ENCODE measurements around the gene VEGFA. TPM values are rescaled to one million over a fixed set of nuclear protein-coding genes. Genes with fewer than 3 reads are reported as not detected.

VEGFA gene
- total RNA-seq, 1 donor from 2014 or later, result 29.0 TPM

GRCh38 chr6:43780941-43781928, 11.2 kb downstream of the VEGFA start:
- H3K27me3 Mint-ChIP-seq, result no peaks in the 10 kb centered on the region
- TF ChIP-seq CTCF (IDR thresholded peaks at IDR 0.05), result no peak
- H3K36me3 Mint-ChIP-seq (ENCODE audit: low read depth), result peaks cover 26% of the 10 kb centered on the region
- ATAC-seq (ENCODE audit: low read depth) (no peak), DNase-seq (no peak)
- no peaks in the 10 kb centered on the region for H3K9me3 Mint-ChIP-seq
- no peak overlapping the region for H3K27ac Mint-ChIP-seq
- intact Hi-C loops (cut with micrococcal nuclease), result no loop called here
- ChIA-PET CTCF (no interaction called here), POLR2A (no interaction called here)
- H3K4me3 Mint-ChIP-seq, result no peak overlapping the region
- H3K4me1 Mint-ChIP-seq, result peaks cover 5% of the 10 kb centered on the region

GRCh38 chr6:43781941-43782704, 12.1 kb downstream of the VEGFA start:
- Mint-ChIP-seq H3K4me3 (no peak overlapping the region), H3K27ac (no peak overlapping the region), H3K9me3 (no peaks in the 10 kb centered on the region), H3K4me1 (no peaks in the 10 kb centered on the region), H3K36me3 (ENCODE audit: low read depth) (peaks cover 26% of the 10 kb centered on the region), H3K27me3 (no peaks in the 10 kb centered on the region)
- POLR2A ChIA-PET, result no interaction called here
- no peak for DNase-seq
- CTCF ChIA-PET, result no interaction called here
- ATAC-seq (ENCODE audit: low read depth), result no peak
- intact Hi-C loops (cut with micrococcal nuclease), result no loop called here
- no peak for TF ChIP-seq CTCF (IDR thresholded peaks at IDR 0.05)

GRCh38 chr6:43782764-43783513, 12.9 kb downstream of the VEGFA start:
- H3K27ac Mint-ChIP-seq, result no peak overlapping the region
- ATAC-seq (ENCODE audit: low read depth) (no peak), DNase-seq (no peak)
- H3K4me1 Mint-ChIP-seq, result no peaks in the 10 kb centered on the region
- H3K27me3 Mint-ChIP-seq, result no peaks in the 10 kb centered on the region
- no peaks in the 10 kb centered on the region for H3K9me3 Mint-ChIP-seq
- H3K36me3 Mint-ChIP-seq (ENCODE audit: low read depth), result peaks cover 26% of the 10 kb centered on the region
- H3K4me3 Mint-ChIP-seq, result no peak overlapping the region
- POLR2A ChIA-PET, result no interaction called here
- no peak for TF ChIP-seq CTCF (IDR thresholded peaks at IDR 0.05)
- intact Hi-C loops (cut with micrococcal nuclease), result no loop called here
- CTCF ChIA-PET, result no interaction called here

- H3K27me3 Mint-ChIP-seq, result no peaks in the 10 kb centered on the region
- no peak overlapping the region for H3K4me3 Mint-ChIP-seq
- TF ChIP-seq CTCF (IDR thresholded peaks at IDR 0.05), result no peak
- no peak overlapping the region for H3K27ac Mint-ChIP-seq
- no peak for ATAC-seq (ENCODE audit: low read depth)
- H3K36me3 Mint-ChIP-seq (ENCODE audit: low read depth), result peaks cover 20% of the 10 kb centered on the region
- POLR2A ChIA-PET, result no interaction called here
- DNase-seq, result no peak
- H3K9me3 Mint-ChIP-seq, result no peaks in the 10 kb centered on the region
- intact Hi-C loops (cut with micrococcal nuclease), result no loop called here
- no peaks in the 10 kb centered on the region for H3K4me1 Mint-ChIP-seq
- CTCF ChIA-PET, result no interaction called here
Measured at GRCh38 chr6:43784049-43784855, 14.2 kb downstream of the VEGFA start.
